GM19328 (cell line): ENCODE results near the gene RANGAP1.
"Not testable (repeated sequence)": the region's sequence is repeated elsewhere in the genome, so short reads cannot be mapped to it uniquely, and the experiment has no call there.

Experiments
- ATAC-seq: cut with Tn5 transposase; IDR thresholded peaks from one replicate; pipeline ENCODE4 v1.9.1; 2021; ENCODE audit warnings: mild to moderate bottlenecking, moderate library complexity; ENCODE audit not compliant: unreplicated experiment

RANGAP1 gene

DNA sequence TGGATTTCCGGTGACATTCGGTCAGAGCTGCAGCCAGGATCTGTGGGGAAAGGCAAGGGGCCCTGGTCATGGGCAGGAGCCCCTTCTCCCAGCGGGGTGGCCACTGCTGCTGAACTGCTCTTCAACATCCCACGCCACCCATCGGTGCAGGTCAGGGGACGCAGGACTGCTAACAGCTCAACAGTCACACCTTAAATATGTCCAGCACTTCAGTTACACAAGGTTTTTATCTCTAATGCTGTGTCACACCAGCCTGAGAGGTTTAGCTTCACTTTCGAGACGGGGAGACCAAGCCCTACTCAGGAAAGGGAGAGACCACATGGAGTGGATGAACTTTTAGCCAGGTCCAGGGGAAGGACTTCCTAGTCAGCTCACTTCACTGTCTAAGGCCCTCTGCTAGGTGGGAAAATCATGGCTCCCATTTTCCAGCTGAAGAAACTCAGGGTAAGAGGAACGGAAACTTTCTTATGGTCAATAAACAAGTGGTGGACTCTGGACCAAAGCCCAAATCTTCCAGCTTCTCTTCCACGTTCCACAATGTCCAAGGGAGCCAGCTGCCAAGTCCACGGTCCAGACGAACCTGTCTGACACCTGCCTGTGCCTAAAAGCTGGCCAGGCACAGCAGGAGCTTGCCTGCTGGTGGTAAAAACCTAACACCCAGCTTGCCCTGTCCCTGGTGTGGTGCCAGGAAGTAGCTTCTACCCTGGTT, 24.3 kb downstream of the RANGAP1 start:
- ATAC-seq = no peak

DNA sequence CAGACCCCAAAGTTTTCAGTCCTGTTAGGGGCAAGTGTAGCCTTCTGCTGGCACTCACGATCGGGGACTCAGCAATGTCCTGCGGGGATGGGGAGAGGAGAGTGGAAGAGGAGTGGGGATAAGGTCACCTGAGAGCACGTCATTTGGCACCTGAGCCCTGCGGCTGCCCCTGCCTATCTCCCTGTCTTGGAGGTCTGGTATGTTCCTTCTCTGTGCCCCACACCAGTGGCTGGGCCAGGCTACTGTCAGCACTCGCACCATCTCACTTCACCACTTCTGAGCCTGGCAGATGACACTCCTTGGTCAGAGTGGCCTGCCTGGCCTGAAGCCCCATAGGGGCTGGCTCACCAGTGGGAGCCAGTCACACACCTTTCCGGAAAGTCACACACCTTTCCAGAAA, 25.1 kb downstream of the RANGAP1 start:
- ATAC-seq = no peak

DNA sequence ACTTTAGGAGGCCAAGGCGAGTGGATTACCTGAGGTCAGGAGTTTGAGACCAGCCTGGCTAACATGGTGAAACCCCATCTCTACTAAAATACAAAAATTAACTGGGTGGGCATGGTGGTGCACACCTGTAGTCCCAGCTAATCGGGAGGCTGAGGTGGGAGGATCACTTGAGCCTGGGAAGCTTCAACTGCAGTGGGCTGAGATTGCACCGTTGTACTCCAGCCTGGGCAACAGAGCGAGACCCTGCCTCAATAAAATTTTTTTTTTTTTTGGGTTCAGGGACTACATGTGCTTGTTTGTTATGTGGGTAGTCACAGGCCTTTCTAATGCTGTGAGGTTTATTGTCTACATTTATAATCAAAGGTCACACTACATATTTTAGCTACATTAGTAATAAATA, 26.2 kb downstream of the RANGAP1 start:
- not testable (repeated sequence) for ATAC-seq

DNA sequence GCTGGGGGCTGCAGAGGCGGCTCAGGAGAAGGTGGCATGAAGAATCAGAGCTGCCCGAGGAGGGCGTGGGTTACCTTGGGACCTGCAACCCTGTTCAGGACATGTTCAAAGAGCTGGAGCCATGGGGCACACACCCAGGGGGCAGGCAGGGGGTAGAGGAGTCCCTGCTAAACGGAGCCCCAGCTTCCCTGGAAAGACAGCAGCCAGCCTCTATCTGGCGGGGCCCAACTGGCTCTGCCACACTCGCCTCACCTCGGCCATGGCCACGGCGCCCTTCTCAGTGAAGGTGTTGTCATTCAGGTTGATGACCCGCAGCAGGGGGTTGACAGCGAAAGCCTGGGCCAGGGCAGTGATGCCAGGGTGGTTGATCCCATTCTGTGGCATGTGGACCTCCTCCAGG, 28.3 kb downstream of the RANGAP1 start:
- no peak for ATAC-seq

DNA sequence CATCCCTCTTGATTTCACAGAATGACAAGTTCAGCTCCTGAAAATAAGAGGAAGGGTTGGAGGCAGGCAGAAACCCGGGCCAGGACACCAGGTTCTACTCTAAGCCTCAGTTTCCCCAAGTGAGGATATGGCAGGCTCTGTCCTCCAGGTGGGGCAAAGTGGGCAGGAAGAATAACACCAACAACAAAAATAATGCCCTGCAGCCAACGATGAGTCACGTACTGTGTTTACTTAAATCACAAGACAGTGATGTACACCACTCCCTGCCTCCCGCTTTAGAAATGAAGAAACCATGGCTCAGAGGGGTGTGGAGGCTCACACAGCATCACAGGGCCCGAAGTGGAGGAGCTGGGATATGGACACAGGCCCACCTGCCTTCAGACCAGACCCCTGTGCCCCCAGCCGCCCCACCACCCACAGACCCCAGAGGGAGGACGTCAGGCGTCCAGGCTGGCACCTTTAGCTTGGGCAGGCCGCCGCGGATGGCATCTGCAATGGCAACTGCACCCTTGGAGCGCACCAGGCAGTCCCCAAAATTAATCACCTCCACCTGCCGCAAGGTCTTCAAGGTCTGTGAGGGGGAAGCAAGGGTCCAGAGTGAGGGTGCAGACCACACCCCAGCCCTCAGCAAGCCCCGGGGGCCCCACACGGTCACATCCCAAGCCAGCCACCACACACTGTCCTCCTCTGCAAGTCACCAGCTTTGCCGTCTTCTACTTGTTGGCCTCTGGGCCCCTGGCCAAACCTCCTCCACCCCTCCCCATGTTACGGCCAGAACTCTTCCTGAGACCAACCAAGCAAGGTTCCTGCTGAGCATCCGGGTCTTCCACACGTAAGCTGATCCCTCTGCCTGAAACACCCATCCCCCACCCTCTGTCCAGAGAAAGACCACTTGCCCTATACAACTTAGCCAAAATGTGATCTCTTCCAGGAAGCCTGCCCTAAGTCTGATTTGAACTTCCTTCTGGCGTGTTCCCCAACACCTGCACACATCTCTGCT, 29.4 kb downstream of the RANGAP1 start:
- ATAC-seq = no peak

DNA sequence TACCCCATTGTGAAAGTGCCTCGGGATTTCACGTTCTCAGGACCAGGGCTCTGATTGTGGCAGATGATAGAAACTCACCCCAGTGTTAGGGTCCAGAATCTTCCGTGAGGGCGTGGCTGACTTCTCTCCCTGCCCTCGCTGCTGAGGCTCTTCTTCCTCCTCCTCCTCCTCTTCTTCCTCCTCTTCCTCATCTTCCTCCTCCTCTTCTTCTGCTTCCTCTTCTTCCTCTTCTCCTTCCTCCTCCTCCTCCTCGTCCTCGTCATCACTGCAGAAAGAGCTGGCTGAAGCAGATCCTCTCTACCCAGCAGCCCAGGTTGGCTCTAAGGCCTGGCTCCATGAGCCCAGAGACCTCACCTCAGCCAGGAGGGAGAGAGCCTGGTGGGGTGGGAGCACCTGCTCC, 31.8 kb downstream of the RANGAP1 start:
- no peak for ATAC-seq

DNA sequence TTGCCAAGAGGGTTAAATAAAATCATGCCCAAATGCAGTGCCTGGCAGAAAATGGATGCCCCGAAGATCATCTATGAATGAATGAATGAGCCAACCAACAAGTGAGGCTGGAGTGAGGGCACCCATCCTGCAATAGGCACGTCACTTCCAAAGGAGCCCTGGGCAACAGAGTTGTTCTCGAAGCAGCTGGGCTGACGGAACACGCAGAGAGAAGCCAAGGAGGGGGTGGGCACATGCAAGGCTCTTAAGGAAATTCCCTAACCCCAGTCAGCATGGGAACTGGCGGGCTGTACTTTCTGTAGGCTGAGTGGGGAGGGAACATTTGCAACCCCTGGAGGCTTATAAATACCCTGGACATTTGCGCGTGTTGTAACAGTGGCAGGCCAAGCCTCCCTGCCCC, 33.6 kb downstream of the RANGAP1 start:
- no peak for ATAC-seq

DNA sequence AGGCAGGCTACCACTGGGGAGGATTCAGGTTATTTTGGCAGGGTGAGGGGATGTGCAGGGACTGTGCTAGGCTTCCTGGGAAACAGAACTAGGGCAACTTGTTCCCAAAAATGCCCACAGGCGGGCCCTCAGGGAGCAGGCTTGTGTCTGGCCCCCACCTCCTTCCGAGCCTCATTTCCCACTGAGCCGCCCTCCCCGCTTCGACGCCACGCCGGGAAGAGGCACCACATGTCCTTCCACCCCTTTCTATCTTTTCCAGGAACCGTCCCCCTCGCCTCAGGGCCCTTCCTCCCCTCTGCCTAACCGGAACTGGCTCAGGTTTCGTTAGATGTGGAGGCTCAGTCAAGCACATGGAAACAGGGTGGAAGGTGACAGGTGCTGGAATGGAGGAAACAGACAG, 35.9 kb downstream of the RANGAP1 start:
- ATAC-seq = no peak

DNA sequence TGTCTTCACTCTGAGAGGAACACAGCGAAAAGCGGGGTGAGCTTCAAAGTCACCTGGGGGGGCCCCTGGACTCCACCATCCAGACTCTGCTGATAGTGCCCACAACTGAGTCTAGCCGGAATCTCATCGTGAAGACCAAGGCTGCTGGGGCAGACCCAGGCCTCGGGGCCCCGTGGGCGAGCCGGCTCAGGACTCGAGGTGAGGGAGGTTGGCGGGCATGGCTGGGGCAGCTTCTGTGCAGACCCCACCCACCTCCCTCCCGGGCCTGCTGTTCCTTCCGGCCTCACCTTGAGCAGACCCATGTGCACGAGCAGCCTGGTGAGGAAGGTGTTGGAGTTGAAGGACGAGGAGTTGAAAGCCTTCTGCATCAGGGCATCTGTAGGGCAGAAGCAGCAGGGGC, 36.5 kb downstream of the RANGAP1 start:
- no peak for ATAC-seq

DNA sequence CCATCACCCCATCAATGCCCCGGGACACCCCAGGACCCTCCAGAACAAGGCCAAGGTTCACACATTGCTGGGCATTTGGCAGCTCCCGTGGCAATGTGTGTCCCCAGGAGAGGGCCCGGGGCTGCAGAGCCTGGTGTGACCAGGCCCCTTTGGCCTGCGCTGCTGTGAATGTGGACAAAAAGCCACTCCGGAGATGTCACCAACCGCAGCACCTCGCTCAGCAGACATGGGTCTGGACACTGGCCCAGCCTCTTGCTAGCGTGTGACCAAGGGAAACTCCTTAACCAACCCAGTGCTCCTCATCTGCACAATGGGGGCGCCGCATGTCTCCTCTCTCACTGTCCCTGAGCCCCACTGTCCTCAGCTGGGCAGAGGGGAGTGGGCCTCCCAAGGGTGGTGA, 37.2 kb downstream of the RANGAP1 start:
- no peak for ATAC-seq

DNA sequence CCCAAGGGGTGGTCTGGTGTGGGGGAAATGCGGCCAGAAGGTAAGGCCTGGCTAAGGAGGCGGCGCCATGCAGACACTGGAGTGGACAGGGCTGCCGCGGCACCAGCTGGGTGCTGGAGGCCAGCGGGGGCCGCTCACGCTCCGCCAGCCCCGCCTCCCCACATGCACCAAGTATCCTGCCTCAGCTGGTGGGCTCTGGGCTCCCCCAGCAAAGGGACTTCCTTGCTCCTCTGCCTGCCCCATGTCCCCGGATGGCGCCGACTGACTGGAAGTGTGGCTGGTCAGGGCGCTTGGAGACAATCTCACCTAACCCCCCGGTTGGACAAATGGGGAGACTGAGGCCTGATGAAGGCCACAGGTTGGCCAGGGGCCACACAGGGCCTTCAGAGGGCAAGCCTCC, 37.7 kb downstream of the RANGAP1 start:
- no peak for ATAC-seq

DNA sequence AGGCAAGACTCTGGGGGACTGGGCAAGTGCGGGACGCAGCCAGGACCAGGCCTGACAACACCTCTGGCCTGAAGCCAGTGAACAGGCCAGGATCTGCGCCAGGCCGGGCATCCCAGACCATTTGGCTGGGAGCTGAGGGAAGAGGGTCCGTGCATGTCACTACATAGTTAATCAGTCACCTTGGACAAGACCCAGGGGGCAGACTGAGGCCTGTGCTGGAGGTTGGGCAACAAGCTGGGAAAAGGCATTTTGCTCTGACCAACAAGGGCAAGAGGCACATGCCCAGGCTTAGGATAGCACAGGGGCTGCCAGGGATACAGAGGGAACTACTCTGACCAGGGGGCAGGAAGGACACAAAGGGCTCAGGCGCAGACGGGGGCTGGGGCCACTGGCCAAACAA, 38.3 kb downstream of the RANGAP1 start:
- ATAC-seq = no peak

DNA sequence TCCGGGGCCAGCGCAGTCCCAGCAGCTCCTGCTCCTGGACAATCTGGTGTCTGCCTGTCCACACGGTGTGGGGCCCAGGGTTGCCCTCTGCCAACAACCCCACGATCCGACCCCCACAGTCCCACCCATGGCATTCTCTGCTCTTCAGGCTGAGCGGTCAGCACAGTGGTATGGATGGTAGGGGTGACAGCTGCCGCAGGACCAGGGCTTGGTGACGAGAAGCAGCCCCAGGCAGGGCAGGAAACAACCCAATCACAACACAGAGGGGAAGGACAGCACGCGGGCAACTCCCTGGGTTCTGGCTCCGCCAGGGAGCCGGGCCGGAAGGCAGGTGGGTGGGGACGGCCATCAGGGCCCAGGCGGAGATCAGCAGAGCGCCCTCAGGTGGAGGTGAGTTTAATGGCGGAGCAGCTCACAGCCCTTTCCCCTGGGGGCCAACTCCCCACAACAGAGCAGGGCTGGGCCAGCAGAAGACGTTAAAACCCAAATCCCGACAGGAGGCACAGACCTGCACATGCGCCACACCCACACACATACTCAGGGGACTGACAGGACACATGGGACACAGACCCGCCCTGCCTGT, 40.0 kb downstream of the RANGAP1 start:
- no peak for ATAC-seq

DNA sequence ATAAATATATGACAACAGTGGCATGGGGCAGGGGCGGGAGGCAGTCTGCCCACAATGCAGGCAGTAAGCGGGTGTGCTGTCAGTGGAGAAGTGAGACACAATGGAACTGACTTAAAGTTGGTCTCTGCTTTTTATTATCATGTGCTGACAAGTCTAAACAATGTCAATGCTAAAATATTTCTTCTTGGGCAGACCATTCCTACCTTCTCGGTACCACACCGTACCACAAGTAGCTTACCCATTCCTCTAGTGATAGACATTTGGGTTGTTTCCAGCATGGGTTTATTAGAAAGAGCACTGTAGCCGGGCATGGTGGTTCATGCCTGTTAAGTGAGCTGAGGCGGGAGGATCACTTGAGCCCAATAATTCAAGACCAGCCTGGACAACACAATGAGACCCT, 42.6 kb downstream of the RANGAP1 start:
- no peak for ATAC-seq

DNA sequence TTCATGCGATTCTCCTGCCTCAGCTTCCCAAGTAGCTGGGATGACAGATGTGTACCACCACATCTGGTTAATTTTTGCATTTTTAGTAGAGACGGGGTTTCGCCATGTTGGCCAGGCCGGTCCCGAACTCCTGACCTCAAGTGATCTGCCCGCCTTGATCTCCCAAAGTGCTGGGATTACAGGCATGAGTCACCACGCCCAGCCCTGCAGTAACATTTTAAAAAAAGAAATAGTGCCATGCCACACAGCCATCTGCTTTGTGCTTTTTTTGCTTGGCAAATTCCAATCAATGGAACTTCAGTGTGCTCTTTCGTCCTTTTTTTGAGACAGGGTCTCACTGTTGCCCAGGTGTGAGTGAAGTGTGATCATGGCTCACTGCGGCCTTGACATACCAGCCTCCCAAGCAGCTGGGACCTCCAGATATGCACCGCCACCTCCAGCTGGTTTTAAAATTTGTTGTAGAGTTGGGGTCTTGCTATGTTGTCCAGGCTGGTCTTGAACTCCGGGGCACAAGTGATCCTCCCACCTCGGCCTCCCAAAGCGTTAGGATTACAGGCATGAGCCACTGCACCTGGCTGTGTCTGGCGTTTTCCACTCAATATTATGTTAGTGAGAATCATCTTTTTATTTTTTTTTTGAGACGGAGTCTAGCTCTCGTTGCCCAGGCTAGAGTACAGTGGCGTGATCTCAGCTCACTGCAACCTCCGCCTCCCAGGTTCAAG, 43.4 kb downstream of the RANGAP1 start:
- no peak for ATAC-seq

DNA sequence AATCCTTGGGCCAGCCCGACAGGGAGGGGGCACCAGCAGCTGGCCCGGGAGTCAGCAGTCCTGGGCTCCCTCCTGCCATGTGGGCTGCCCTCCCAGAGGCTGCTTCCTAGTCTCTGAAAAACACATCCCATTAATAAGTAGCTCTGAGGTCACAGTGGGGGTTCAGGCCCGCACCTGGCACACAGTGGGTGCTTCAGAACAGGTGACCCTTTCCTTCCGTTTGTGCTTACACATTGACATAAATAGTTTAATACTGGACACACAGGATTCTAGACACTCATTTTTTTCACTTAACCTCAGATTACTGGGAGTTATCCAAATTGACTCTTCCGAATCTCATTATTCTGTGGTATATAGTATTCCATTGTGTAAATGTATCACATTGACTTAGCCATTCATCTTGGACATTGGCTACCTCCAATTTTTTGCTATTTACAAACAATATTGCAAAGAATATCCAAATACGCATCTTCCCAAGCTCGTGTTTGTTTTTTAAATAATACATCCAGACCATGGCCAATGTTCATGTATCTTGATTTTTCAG, 44.8 kb downstream of the RANGAP1 start:
- no peak for ATAC-seq

DNA sequence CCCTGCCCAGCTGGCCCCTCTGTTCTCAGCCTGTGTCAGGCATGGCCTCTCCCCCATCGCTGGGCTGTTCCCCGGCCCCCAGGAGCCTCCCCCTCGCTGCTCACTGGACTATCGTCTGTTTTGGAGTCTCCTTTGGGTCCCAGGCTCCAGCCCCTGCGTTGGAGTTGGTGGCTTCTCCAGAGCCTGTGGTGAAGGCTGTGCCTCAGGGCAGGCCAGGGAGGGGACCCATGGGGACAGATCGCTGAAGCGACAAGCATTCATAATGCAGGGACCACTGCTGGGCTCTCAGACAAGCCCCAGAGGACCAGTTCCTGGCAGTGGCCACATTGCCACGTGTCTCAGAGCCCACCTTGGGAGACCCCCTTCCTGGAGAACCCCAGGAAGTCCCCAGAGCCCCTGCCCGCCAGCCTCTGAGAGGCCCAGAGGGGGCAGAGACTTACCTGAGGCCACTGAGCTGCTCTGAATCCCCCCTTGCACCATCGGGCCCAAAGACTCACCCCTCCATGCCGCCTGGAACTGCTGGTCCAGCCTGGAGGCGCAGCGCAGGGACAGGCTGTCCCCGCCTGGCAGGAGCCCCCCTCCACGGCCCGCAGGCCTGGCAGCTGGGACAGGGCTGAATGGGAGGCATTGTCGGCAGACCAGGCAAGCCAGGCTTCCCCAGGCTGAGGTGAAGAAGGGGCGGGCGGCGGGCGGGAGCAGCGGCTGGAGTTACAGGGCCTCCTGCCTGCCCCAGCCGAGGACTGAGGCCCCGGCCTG, 45.4 kb downstream of the RANGAP1 start, which contains the start of gene CHADL:
Gene CHADL (minus strand): TSS at position 555 of the 756 bp plus-strand sequence. CDS start 50 bp downstream, at position 505.
- ATAC-seq = no peak

DNA sequence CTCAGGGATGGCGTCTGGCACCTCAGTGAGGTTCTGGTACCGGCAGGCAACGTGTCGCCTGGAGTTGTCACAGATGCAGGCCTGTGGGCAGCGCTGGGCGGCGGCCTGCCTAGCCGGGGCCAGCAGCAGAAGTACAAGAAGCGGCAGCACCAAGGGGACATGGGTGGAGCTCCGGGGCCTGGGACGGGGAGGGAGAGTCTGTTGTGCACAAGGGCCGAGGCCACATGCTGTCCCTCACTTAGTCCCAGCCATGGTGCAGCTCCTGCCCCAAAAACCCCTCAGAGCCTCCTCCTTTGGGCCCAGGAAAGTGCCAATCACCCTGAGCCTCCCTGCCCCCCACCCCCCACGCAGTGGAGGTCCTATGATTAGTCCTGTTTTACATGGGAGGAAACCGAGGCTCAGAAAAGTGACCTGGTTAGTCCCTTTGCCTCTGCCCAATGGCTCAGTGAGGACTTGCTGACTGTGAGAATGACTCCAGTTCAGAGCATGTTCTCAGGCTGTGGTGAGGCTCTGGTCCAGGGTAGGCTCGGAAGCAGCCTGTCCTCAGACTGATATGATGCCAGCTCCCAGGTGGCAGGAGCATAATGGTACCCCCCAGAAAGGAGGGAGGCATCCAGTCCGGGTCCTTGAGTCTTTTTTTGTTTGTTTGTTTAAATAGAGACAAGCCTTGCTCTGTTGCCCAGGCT, 46.4 kb downstream of the RANGAP1 start:
- no peak for ATAC-seq
